Subcutaneous adipose tissue (tissue), 4 donors: ENCODE data around the gene PLA2G10. TPM values are rescaled to one million over a fixed set of nuclear protein-coding genes. Genes with fewer than 3 reads are reported as not detected.

Experiments used
- CTCF ChIP-seq: fragments of 450-650 bp; IDR thresholded peaks from one replicate; pipeline ENCODE4 v1.5.1; 2016; ENCODE audit warnings: low read depth, mild to moderate bottlenecking, control low read depth, antibody characterized with exemption, moderate library complexity
- total RNA-seq, 4 donors: library from RNA; depleted of rRNA; stranded (reverse); fragments of >200 nt; gene quantifications; one replicate each; pipeline ENCODE4 v1.1.0, GENCODE V29; 2016

The PLA2G10 gene
- total RNA-seq, 4 donors from 2014 or later = 2.4 TPM; not detected in 3

- no peak for TF ChIP-seq CTCF
Observed at GRCh38 chr16:14652726-14653125, 41.4 kb downstream of the PLA2G10 start.

DNA sequence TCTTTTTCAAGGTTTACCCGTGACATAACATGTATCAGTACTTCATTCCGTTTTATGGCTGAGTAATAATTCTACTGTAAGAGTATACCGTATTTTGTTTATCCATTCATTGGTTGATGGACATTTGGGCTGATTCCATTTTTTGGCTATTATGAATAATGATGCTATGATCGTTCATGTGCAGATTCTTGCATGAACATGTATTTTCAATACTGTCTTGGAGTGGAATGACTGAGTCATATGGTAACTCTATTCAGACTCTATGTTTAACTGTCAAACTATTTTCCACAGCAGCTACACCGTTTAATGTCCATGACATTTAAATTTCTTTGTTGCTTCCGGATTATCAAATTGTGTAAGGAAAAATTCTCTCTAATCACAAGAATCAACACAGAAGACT, 43.5 kb downstream of the PLA2G10 start:
- no peak for TF ChIP-seq CTCF

- TF ChIP-seq CTCF = no peak
Observed at GRCh38 chr16:14649816-14650215, 44.3 kb downstream of the PLA2G10 start.

GRCh38 chr16:14641926-14642325, 52.2 kb downstream of the PLA2G10 start:
- TF ChIP-seq CTCF = no peak

DNA sequence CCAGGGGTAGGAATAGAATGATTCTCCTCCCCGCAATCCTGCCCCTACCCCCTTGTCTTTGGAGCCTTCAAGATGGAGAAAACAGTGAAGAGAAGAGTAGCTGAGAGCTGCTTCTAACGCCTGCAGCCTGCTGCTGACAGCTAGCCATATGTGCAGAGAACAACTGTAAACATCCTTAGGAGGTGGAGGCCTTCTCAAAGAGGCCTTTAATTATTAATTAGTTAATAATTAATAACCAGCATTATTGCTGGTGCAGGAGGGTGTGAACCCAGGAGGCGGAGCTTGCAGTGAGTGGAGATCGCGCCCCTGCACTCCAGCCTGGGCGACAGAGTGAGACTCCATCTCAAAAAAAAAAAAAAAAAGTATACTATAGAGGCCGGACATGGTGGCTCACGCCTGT, 52.9 kb downstream of the PLA2G10 start:
- TF ChIP-seq CTCF = no peak

GRCh38 chr16:14640538-14640937, 53.6 kb downstream of the PLA2G10 start:
- no peak for TF ChIP-seq CTCF

DNA sequence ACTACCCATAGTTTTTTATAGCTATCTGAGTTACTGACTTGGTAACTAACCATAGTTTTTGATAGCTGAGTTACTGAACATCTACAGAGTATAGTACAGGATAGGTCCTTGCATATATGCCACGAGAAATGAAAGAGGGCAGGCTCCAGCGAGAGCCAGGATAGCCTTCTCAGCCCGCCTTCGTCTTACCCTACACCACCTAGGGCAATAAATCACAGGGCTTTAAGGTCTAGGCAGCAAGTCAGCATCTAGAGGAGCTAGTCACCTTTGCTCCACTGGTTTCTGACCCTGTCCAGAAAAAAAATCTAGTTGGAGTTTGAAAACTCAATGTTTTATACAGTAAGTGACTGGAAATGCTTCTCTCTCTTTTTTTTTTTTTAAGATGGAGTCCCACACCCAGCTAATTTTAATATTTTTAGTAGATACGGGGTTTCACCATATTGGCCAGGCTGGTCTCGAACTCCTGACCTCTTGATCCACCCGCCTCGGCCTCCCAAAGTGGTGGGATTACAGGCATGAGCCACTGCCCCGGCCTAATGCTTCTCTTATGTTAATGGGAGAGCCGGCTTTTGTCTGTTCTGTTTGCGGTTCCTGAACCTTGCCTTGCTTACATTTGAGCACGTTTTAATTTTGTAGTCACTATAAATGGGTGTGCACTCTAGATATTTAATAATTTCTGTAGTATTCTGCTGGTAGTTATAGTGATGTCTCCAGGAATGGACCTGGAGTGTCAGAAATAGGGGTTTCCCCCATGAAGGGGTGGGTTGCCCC, 58.5 kb downstream of the PLA2G10 start:
- no peak for TF ChIP-seq CTCF
